ENCODE data around the gene NT5E.
"Not testable (repeated sequence)": the region's sequence is repeated elsewhere in the genome, so short reads cannot be mapped to it uniquely, and the experiment has no call there.

The NT5E gene

DNA sequence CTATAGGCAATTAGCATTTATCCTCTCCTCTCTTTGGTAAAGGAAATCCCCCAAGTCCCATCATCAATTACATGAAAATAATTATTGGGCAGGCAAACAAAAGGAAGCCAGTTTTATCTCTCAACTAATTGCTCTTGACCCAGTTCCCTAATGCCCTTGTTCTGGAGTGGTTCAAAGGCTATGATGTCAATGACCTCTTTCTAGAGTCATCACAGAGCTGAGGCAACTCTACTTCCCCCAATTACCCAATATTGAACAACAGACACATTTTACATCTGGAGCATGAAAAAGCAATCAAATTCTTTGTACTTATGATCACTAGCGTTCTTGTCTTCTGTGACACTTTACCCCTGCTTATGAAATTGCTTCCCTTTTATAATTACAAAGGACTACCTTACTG lies 43.5 kb downstream of the NT5E start:
- DNase-seq (ENCODE audit: low spot score): no peak

DNA sequence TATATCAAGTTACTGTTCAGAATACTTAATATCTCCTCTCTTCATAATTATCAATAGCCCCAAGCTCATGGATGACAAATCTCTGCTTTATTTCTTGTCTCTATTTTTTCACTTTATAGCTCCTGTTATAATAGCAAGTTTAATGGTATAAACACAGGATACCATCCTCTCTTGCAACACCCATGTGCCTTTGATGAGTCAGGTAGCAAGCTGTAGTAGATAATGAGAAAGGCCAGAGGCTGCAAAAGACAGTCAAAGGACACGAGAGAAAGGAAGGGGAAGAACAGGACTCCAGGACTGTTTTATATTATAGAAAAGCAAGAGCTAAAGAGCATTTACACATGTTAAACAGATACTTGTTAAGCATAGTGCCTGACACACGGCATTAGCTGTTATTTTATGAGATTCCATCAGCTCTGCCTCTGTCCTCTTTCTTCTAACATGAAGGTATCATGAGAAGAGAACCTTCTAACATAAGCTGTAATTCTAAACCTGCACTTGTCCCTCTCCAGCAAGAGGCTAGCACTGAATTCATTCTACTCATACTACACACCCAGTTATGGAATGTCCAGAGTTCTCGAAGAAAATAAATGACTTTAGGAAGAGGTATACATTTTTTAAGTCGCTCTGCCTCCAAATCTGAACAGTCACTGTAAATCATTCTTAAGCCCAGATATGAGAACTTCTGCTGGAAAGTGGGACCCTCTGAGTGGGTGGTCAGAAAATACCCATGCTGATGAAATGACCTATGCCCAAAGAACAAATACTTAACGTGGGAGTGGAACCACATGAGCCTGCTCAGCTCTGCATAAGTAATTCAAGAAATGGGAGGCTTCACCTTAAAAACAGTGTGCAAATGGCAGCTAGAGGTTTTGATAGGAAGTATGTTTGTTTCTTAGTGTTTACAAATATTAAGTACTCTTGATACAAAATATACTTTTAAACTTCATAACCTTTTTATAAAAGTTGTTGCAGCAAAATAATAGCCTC lies 45.0 kb downstream of the NT5E start:
- DNase-seq (ENCODE audit: low spot score): no peak

DNA sequence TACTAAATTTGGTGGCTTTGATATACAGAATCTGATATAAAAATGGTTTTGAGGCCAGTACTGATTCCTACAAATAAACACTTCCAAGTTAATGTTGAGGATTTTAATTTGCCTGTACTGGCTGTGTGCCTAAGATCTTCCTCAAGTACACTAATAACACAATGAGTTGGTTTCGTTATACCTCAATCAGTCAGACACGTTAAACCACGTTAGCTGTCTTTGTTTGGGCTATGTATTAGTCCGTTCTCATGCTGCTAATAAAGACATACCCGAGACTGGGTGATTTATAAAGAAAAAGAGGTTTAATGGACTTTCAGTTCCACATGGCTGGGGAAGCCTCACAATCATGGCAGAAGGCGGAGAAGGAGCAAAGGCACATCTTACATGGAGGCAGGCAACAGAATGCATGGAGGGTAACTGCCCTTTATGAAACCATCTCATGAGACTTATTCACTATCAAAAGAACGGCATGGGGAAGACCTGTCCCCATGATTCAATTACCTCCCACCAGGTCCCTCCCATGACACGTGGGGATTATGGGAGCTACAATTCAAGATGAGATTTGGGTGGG lies 46.2 kb downstream of the NT5E start:
- no peak for DNase-seq (ENCODE audit: low spot score)

DNA sequence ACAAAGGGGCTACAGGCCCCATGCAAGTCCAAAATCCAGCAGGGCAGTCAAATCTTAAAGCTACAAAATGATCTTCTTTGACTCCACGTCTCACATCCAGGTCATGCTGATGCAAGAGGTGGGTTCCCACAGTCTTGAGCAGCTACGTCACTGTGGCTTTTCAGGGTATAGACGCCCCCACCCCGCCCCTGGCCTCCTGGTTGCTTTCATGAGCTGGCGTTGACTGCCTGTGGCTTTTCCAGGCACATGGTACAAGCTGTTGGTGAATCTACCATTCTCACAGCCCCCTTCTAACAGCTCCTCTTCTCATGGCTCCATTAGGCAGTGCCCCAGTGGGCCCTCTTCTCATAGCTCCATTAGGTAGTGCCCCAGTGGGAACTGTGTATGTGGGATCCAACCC lies 47.0 kb downstream of the NT5E start:
- DNase-seq (ENCODE audit: low spot score): no peak

DNA sequence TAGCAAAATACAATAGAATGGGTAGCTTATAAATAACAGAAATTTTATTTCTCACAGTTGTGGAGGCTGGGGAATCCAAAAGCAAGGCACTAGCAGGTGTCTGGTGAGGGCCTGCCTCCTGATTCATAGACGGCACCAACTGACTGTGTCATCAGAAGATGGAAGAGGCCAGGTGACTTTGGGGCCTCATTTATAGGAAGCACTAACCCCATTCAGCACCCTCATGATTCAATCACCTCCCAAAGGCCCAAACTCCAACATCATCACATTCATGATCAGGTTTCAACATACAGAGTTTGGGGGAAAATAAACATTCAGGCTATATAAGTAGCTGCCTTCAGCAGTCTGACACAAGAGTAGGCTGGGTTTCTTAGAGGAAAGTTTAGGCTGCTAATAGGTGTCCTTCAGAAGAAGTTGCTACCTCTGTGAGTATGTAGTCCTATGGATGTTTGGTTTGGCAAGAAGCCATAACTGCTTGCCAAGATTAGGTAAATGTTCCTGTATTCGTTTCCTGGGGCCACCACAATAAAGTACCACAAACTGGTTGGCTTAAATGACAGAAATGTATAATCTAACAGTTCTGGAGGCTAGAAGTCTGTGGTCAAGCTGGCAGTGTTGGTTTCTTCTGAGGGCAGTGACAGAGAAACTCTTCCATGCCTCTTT lies 48.8 kb downstream of the NT5E start:
- DNase-seq (ENCODE audit: low spot score): no peak

DNA sequence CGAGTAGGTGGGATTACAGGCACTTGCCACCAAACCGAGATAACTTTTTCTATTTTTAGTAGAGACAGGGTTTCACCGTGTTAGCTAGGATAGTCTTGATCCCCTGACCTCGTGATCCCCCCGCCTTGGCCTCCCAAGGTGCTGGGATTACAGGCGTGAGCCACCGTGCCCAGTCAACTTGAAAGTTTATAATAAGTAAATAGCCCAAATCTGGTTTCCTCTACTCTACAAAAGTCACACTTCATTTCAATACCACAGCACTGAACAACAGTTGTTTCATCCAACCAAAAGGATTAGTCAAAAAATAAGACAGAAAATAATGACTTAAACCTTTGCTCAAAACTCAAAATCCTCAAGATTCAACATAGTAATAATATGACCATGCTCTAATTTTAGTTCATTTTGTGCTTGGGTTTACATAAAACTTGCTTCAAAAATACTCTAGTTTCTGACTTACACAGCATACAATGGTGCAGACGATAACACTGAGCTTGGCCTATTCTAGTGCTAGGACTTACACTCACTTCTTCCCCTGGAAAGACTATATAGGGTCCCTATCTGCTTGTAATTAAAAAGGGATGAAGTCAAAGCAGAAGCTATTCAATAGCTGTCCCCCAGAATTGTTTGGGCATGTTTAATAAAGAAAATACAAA lies 56.7 kb downstream of the NT5E start:
- DNase-seq (ENCODE audit: low spot score): no peak

DNA sequence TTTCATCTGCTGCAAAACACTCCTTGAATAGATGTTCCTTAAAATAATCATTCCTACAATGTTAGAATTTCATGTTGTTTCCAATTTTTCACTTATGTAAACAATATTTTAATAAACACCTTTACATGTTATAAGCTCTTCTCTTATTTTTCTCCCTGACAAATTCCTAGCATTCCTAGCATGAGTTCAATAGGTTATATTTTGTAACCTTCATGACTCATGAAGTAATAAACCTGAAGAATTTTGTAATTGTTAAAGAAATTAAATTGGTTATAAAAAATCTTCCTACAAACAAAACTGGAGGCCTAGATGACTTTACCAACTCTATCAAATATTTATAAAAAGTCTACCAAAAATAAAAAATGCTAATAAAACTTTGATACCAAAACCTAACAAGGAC lies 66.3 kb downstream of the NT5E start:
- peak; percentile 4 for DNase-seq (ENCODE audit: low spot score)

DNA sequence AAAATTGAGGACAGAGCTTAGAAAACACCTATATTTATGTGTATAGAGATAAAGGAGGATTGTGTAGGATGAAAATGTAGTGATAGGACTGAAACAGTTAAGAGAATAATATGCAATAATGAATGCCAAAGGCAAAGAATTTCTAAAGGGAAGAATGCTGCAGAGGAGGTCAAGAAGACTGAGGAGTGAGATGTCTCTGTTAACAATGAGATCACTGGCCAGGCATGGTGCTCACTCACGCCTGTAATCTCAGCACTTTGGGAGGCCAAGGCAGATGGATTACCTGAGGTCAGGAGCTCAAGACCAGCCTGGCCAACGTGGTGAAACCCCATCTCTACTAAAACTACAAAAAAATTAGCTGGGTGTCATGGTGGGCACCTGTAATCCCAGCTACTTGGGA lies 74.4 kb downstream of the NT5E start:
- not testable (repeated sequence) for DNase-seq (ENCODE audit: low spot score)

DNA sequence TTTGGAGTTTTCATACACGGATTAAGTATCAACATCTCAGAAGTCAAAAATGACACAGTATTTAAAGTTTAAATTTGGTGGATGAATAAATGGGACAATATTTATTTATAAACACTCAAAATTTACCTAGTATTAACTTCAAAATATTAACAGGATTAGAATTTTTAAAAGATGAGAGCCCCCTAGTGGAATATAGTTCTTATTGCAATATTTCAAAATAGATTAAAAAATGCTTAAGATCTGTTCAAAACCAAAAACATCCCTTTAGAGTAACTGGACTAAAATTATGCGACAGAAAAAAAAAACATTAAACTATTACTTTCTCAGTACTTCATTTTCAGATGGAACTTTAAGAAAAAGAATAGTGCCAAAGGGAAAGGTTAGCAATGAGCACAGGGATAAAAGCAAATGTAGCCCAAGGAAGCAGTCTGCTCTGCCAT lies 87.2 kb downstream of the NT5E start:
- DNase-seq (ENCODE audit: low spot score): no peak

DNA sequence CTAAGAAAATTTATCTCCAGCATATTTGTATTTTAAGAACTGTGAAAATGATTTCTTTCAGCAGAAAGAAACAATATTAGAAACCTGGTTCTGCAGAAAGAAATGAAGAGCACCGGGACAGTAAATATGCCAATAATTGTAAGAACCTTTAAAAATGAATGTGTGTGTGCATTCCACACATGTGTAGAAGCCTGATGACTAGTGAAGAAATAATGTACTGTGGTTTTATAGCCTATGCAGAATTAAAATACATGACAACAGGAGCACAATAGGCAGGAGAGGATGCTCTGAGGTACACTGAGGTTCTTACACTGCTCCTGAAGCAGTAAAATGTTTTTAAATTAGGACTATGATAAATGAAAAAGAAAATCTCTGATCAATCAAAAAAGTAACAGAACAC lies 94.9 kb downstream of the NT5E start:
- no peak for DNase-seq (ENCODE audit: low spot score)
